ENCODE results near the gene HJURP.
A peak's percentile ranks its signal among the peaks of the same experiment; 100 is the strongest.

The HJURP gene

GRCh38 chr2:233807215-233807865, 47.0 kb downstream of the HJURP start:
- Histone ChIP-seq H3K18ac (ENCODE audit: low read length) (no peak overlapping the region), H3K9ac (ENCODE audit: low read length) (no peak overlapping the region), H3K79me1 (ENCODE audit: low read length) (no peaks in the 10 kb centered on the region), H3K23ac (ENCODE audit: low read length) (no peak overlapping the region), H3K4me3 (ENCODE audit: low read depth, low read length) (peak overlapping the region; percentile 0), H3K36me3 (ENCODE audit: control insufficient read depth in 1 of 2, insufficient read depth in 2 of 2, low read length in 2 of 2) (no peaks in the 10 kb centered on the region), H2BK5ac (ENCODE audit: low read depth, low read length, poor library complexity) (no peak overlapping the region), H4K91ac (ENCODE audit: low read depth, low read length) (no peak overlapping the region), H3K4me1 (ENCODE audit: control insufficient read depth in 1 of 2, insufficient read depth in 2 of 2, low read length in 2 of 2) (no peaks in the 10 kb centered on the region), H3K14ac (ENCODE audit: low read length) (no peak overlapping the region), H2BK120ac (ENCODE audit: insufficient read depth, low read length, poor library complexity) (no peak overlapping the region), H3K27me3 (ENCODE audit: insufficient read depth, low read length) (no peaks in the 10 kb centered on the region), H3K4ac (ENCODE audit: low read depth, low read length) (no peak overlapping the region), H3K4me2 (ENCODE audit: low read length) (no peak overlapping the region), H3K27ac (ENCODE audit: low read depth, low read length) (no peak overlapping the region), H3K79me2 (ENCODE audit: control insufficient read depth, insufficient read depth, low read length, poor library complexity) (no peaks in the 10 kb centered on the region), H4K12ac (ENCODE audit: low read depth, low read length) (no peak overlapping the region), H2AK5ac (ENCODE audit: low read length) (no peak overlapping the region), H4K8ac (ENCODE audit: low read depth, low read length) (no peak overlapping the region), H2BK12ac (ENCODE audit: low read length) (no peak overlapping the region), H2AFZ (ENCODE audit: insufficient read depth, low read length, poor library complexity) (no peak overlapping the region), H3K9me3 (ENCODE audit: insufficient read depth, low read depth, low read length) (peaks cover 14% of the 10 kb centered on the region)
- WGBS (ENCODE audit: extremely low coverage, insufficient coverage, insufficient read length) = no CpG with 5 or more reads among the region's 12 CpGs
- peak in 1 of 2 donors; percentile 1 for DNase-seq

GRCh38 chr2:233803994-233804393, 50.3 kb downstream of the HJURP start:
- no peaks in the 10 kb centered on the region for H3K36me3 ChIP-seq (ENCODE audit: control insufficient read depth in 1 of 2, insufficient read depth in 2 of 2, low read length in 2 of 2)
- H2BK5ac ChIP-seq (ENCODE audit: low read depth, low read length, poor library complexity) = no peak overlapping the region
- H3K4me2 ChIP-seq (ENCODE audit: low read length) = no peak overlapping the region
- no peak overlapping the region for H2BK120ac ChIP-seq (ENCODE audit: insufficient read depth, low read length, poor library complexity)
- no peak overlapping the region for H2AFZ ChIP-seq (ENCODE audit: insufficient read depth, low read length, poor library complexity)
- H3K79me2 ChIP-seq (ENCODE audit: control insufficient read depth, insufficient read depth, low read length, poor library complexity) = no peaks in the 10 kb centered on the region
- no peak overlapping the region for H4K12ac ChIP-seq (ENCODE audit: low read depth, low read length)
- H3K27ac ChIP-seq (ENCODE audit: low read depth, low read length) = no peak overlapping the region
- no peaks in the 10 kb centered on the region for H3K4me1 ChIP-seq (ENCODE audit: control insufficient read depth in 1 of 2, insufficient read depth in 2 of 2, low read length in 2 of 2)
- no peak for DNase-seq
- no peak overlapping the region for H3K18ac ChIP-seq (ENCODE audit: low read length)
- no peak overlapping the region for H3K14ac ChIP-seq (ENCODE audit: low read length)
- H2BK12ac ChIP-seq (ENCODE audit: low read length) = no peak overlapping the region
- H3K9me3 ChIP-seq (ENCODE audit: insufficient read depth, low read depth, low read length) = peaks cover 13% of the 10 kb centered on the region
- H3K23ac ChIP-seq (ENCODE audit: low read length) = no peak overlapping the region
- H4K8ac ChIP-seq (ENCODE audit: low read depth, low read length) = no peak overlapping the region
- H3K27me3 ChIP-seq (ENCODE audit: insufficient read depth, low read length) = no peaks in the 10 kb centered on the region
- H4K91ac ChIP-seq (ENCODE audit: low read depth, low read length) = no peak overlapping the region
- no CpG with 5 or more reads among the region's 8 CpGs for WGBS (ENCODE audit: extremely low coverage, insufficient coverage, insufficient read length)
- no peak overlapping the region for H2AK5ac ChIP-seq (ENCODE audit: low read length)
- H3K9ac ChIP-seq (ENCODE audit: low read length) = no peak overlapping the region
- no peak overlapping the region for H3K4ac ChIP-seq (ENCODE audit: low read depth, low read length)
- no peak overlapping the region for H3K4me3 ChIP-seq (ENCODE audit: low read depth, low read length)
- H3K79me1 ChIP-seq (ENCODE audit: low read length) = no peaks in the 10 kb centered on the region

DNA sequence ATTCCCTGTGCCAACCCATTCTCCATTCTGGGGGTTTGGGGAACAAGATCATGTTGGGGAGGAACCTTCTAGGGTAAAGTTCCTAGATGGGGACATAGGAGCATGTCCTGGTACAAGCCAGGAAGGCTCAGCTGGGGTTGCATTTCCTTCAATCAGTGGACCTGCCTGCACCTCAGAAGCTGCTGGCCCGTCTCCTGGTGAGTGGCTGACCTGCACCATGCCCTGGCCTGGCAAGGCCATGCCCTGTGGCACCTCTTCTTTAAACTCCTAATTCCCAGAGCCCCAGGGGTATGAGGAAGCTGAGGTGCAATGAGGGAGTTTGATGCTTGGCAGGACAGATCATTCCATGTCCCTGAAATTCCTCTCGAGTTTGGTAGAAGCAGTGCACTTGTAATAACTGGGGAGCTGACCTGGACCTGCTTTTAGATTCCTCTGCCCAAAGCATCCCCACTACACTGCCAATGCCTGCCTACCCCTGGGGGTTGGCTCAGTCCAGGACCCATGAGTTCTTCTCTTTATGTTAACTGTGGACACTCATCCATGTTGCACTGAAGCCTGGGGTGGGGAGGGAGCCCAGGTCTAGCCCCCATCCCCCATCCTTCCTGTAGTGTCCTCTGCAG, 50.9 kb downstream of the HJURP start:
- Histone ChIP-seq H3K23ac (ENCODE audit: low read length) (no peak overlapping the region), H2BK12ac (ENCODE audit: low read length) (no peak overlapping the region), H3K4me3 (ENCODE audit: low read depth, low read length) (no peak overlapping the region), H2AK5ac (ENCODE audit: low read length) (no peak overlapping the region), H3K4me1 (ENCODE audit: control insufficient read depth in 1 of 2, insufficient read depth in 2 of 2, low read length in 2 of 2) (no peaks in the 10 kb centered on the region), H3K27me3 (ENCODE audit: insufficient read depth, low read length) (no peaks in the 10 kb centered on the region), H4K12ac (ENCODE audit: low read depth, low read length) (no peak overlapping the region), H3K4me2 (ENCODE audit: low read length) (no peak overlapping the region), H3K9me3 (ENCODE audit: insufficient read depth, low read depth, low read length) (peaks cover 11% of the 10 kb centered on the region), H4K91ac (ENCODE audit: low read depth, low read length) (no peak overlapping the region), H3K14ac (ENCODE audit: low read length) (no peak overlapping the region), H3K79me2 (ENCODE audit: control insufficient read depth, insufficient read depth, low read length, poor library complexity) (no peaks in the 10 kb centered on the region), H3K4ac (ENCODE audit: low read depth, low read length) (no peak overlapping the region), H2BK5ac (ENCODE audit: low read depth, low read length, poor library complexity) (no peak overlapping the region), H3K27ac (ENCODE audit: low read depth, low read length) (no peak overlapping the region), H3K18ac (ENCODE audit: low read length) (no peak overlapping the region), H2BK120ac (ENCODE audit: insufficient read depth, low read length, poor library complexity) (no peak overlapping the region), H3K9ac (ENCODE audit: low read length) (no peak overlapping the region), H2AFZ (ENCODE audit: insufficient read depth, low read length, poor library complexity) (no peak overlapping the region), H4K8ac (ENCODE audit: low read depth, low read length) (no peak overlapping the region), H3K79me1 (ENCODE audit: low read length) (no peaks in the 10 kb centered on the region), H3K36me3 (ENCODE audit: control insufficient read depth in 1 of 2, insufficient read depth in 2 of 2, low read length in 2 of 2) (no peaks in the 10 kb centered on the region)
- no CpG with 5 or more reads among the region's 2 CpGs for WGBS (ENCODE audit: extremely low coverage, insufficient coverage, insufficient read length)
- no peak for DNase-seq

DNA sequence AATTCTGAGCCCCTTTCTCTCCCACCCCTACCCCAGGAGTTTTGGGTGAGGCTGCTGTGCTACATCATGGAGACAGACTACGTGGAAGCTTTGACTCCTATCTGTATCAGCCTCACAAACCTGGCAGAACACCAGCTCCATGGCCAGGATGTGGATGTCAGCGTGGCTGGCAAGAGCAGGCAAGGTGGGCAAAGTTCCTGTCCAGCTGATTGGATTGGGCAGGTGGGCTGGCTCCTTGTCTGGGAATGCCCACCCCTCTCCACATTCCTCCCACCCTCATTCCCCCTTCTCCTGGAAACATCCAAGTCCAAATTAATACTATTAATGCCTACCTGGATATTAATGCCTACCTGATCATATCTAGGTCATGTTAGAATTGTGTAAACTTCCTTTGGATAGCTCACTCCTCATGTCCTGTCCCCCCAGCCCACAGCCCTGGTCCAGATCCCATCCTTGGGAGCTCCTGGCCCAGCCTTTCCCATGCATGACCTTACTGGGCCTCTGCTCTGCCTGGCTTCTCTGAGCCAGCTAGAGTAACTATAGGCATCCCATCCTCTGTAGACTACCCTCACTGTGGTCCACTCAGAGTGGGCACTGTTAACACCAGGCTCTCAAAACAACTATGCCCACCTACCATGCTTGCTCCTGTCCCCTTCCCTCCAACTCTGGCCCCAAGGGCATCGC, 52.1 kb downstream of the HJURP start:
- H3K79me1 ChIP-seq (ENCODE audit: low read length) = no peaks in the 10 kb centered on the region
- H3K23ac ChIP-seq (ENCODE audit: low read length) = no peak overlapping the region
- H3K27ac ChIP-seq (ENCODE audit: low read depth, low read length) = no peak overlapping the region
- H3K27me3 ChIP-seq (ENCODE audit: insufficient read depth, low read length) = no peaks in the 10 kb centered on the region
- no peak overlapping the region for H2AFZ ChIP-seq (ENCODE audit: insufficient read depth, low read length, poor library complexity)
- H4K8ac ChIP-seq (ENCODE audit: low read depth, low read length) = no peak overlapping the region
- no peak overlapping the region for H3K4me3 ChIP-seq (ENCODE audit: low read depth, low read length)
- no peak overlapping the region for H3K14ac ChIP-seq (ENCODE audit: low read length)
- H2BK120ac ChIP-seq (ENCODE audit: insufficient read depth, low read length, poor library complexity) = no peak overlapping the region
- no peaks in the 10 kb centered on the region for H3K4me1 ChIP-seq (ENCODE audit: control insufficient read depth in 1 of 2, insufficient read depth in 2 of 2, low read length in 2 of 2)
- no CpG with 5 or more reads among the region's 3 CpGs for WGBS (ENCODE audit: extremely low coverage, insufficient coverage, insufficient read length)
- no peak overlapping the region for H3K4me2 ChIP-seq (ENCODE audit: low read length)
- no peak overlapping the region for H4K91ac ChIP-seq (ENCODE audit: low read depth, low read length)
- H3K36me3 ChIP-seq (ENCODE audit: control insufficient read depth in 1 of 2, insufficient read depth in 2 of 2, low read length in 2 of 2) = no peaks in the 10 kb centered on the region
- H3K4ac ChIP-seq (ENCODE audit: low read depth, low read length) = no peak overlapping the region
- DNase-seq = no peak
- H2AK5ac ChIP-seq (ENCODE audit: low read length) = no peak overlapping the region
- H3K9ac ChIP-seq (ENCODE audit: low read length) = no peak overlapping the region
- H2BK12ac ChIP-seq (ENCODE audit: low read length) = no peak overlapping the region
- no peak overlapping the region for H2BK5ac ChIP-seq (ENCODE audit: low read depth, low read length, poor library complexity)
- no peak overlapping the region for H4K12ac ChIP-seq (ENCODE audit: low read depth, low read length)
- no peak overlapping the region for H3K18ac ChIP-seq (ENCODE audit: low read length)
- H3K79me2 ChIP-seq (ENCODE audit: control insufficient read depth, insufficient read depth, low read length, poor library complexity) = no peaks in the 10 kb centered on the region
- H3K9me3 ChIP-seq (ENCODE audit: insufficient read depth, low read depth, low read length) = peaks cover 12% of the 10 kb centered on the region
